Stimulated activated effector memory CD8-positive, alpha-beta T cell treated with anti-CD3 and anti-CD28 coated beads, Interleukin-12 subunit alpha, Interleukin-12 subunit beta, amount 100 ng/mL, for 72 hours (primary cell): ENCODE results near the gene PHLDA2.
"Not testable (repeated sequence)": the region's sequence is repeated elsewhere in the genome, so short reads cannot be mapped to it uniquely, and the experiment has no call there.

Source experiments
- ATAC-seq: fragments of 150-1000 bp; cut with Tn5 transposase; 2 replicates; pipeline ENCODE4 v1.10.0; 2021
- DNase-seq, 2 donors: peaks; one replicate each; pipeline ENCODE4 v3.0.0; 2021 to 2022; ENCODE audit warnings: low spot score in 2 of 2
- H3K27ac Mint-ChIP-seq: one replicate; pipeline ENCODE4 v1.8.0; 2022; ENCODE audit warnings: mild to moderate bottlenecking, mixed read lengths
- H3K36me3 Mint-ChIP-seq: one replicate; pipeline ENCODE4 v1.8.0; 2022; ENCODE audit warnings: mild to moderate bottlenecking, mixed read lengths
- H3K4me1 Mint-ChIP-seq: one replicate; pipeline ENCODE4 v1.8.0; 2022; ENCODE audit warnings: mixed read lengths
- H3K4me3 Mint-ChIP-seq: one replicate; pipeline ENCODE4 v1.8.0; 2022; ENCODE audit warnings: mild to moderate bottlenecking, mixed read lengths
- H3K9me3 Mint-ChIP-seq: one replicate; pipeline ENCODE4 v1.8.0; 2022; ENCODE audit warnings: mixed read lengths

The PHLDA2 gene

GRCh38 chr11:2938458-2939418 is 9.5 kb upstream of the PHLDA2 start:
- DNase-seq, ATAC-seq, H3K4me3 Mint-ChIP-seq: not testable (repeated sequence)
- H3K27ac Mint-ChIP-seq = peak overlapping the region; percentile 86
- peaks cover 10% of the 10 kb centered on the region for H3K4me1 Mint-ChIP-seq
- H3K36me3 Mint-ChIP-seq = peaks cover 47% of the 10 kb centered on the region
- peaks cover 12% of the 10 kb centered on the region for H3K9me3 Mint-ChIP-seq

DNA sequence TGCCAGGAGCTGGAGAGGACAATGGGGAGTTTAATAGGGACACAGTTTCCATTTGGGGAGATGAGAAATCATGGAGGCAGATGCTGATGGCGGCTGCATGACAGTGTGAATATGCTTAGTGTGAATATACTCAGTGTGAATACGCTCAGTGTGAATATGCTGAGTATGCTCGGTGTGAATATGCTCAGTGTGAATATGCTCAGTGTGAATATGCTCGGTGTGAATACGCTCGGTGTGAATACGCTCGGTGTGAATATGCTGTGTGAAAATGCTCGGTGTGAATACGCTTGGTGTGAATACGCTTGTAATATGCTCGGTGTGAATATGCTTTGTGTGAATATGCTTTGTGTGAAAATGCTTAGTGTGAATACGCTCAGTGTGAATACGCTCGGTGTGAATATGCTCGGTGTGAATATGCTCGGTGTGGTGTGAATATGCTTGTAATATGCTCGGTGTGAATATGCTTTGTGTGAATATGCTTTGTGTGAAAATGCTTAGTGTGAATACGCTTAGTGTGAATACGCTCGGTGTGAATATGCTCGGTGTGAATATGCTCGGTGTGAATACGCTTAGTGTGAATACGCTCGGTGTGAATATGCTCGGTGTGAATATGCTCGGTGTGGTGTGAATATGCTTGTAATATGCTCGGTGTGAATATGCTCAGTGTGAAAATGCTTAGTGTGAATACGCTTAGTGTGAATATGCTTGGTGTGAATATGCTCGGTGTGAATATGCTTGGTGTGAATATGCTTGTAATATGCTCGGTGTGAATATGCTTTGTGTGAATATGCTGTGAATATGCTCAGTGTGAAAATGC is 8.6 kb upstream of the PHLDA2 start:
- DNase-seq = not testable (repeated sequence)

GRCh38 chr11:2934611-2935239 is 5.5 kb upstream of the PHLDA2 start:
- peaks cover 28% of the 10 kb centered on the region for H3K4me1 Mint-ChIP-seq
- peaks cover 40% of the 10 kb centered on the region for H3K36me3 Mint-ChIP-seq
- H3K27ac Mint-ChIP-seq = no peak overlapping the region
- ATAC-seq (no peak), DNase-seq (no peak)
- H3K9me3 Mint-ChIP-seq = peaks cover 12% of the 10 kb centered on the region
- no peak overlapping the region for H3K4me3 Mint-ChIP-seq

More for the DNA sequence above, 8.6 kb upstream of the PHLDA2 start:
- Mint-ChIP-seq H3K36me3 (peaks cover 43% of the 10 kb centered on the region), H3K4me1 (peaks cover 11% of the 10 kb centered on the region), H3K27ac (peak overlapping the region; percentile 86), H3K9me3 (peaks cover 12% of the 10 kb centered on the region)
- H3K4me3 Mint-ChIP-seq, ATAC-seq: not testable (repeated sequence)

DNA sequence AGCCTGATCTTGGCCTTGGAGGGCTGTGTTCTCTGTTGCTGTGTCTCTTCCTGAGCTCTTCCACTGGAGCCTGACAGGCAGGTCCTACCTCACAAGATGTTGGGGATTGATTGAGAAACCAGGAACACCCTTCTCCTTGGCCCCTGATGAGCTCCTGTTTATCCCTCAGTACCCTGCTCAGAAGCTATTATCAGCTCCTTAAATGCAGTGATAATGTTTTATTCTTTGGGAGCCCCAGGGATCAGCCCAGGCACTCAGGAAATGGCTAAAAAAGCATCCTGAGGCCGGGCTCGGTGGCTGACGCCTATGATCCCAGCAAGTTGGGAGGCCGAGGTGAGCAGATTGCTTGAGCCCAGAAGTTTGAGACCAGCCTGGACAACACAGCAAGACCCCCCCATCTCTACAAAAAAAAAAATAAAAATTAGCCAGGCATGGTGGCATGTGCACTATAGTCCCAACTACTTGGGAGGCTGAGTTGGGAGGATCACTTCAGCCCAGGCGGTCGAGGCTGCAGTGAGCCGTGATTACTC is 4.9 kb upstream of the PHLDA2 start:
- Mint-ChIP-seq H3K4me1 (peaks cover 29% of the 10 kb centered on the region), H3K27ac (peak overlapping the region; percentile 79), H3K9me3 (peaks cover 12% of the 10 kb centered on the region), H3K36me3 (peaks cover 37% of the 10 kb centered on the region), H3K4me3 (no peak overlapping the region)
- ATAC-seq (no peak), DNase-seq (no peak)

DNA sequence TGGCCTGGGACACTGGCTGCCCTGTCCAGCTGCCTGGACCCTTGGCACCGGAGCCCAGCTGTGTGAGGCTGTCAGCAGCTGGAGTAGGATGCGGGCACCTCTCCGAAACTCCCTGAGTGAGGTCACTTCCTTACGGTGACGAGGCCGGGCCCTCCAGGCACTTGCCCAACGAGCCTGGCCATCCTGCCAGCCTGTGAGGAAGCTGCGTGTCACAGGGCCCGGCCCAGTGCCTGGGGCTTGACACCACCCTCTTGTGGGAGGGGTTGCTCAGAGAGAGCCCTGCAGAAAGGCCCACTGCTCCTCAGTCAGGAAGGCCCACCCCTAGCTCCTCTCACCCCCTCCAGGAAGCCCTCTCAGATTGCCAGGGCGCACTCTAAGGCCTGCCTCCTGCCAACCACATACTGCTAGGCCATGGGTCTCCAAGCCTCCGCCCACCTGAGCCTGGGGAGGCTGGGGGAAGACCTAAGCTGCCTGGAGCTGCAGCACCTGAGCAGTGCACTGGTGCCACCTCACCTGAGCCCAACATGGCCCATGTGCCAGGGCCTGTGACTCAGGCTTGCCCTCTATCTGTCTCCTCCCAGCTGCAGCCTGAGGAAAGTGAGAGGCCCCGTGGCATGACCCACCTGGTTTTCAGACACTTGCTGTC is 4.3 kb upstream of the PHLDA2 start:
- DNase-seq (peak in 1 of 2 donors; percentile 51), ATAC-seq (peak; percentile 81)
- Mint-ChIP-seq H3K4me3 (peak overlapping the region; percentile 31), H3K36me3 (peaks cover 31% of the 10 kb centered on the region), H3K27ac (peak overlapping the region; percentile 79), H3K4me1 (peaks cover 29% of the 10 kb centered on the region), H3K9me3 (peaks cover 7% of the 10 kb centered on the region)

- Mint-ChIP-seq H3K36me3 (peaks cover 31% of the 10 kb centered on the region), H3K4me1 (peaks cover 35% of the 10 kb centered on the region), H3K27ac (peak overlapping the region; percentile 79), H3K4me3 (peak overlapping the region; percentile 31), H3K9me3 (peaks cover 6% of the 10 kb centered on the region)
- DNase-seq (no peak), ATAC-seq (peak; percentile 22)
Observed at GRCh38 chr11:2932850-2933251, 3.6 kb upstream of the PHLDA2 start.

DNA sequence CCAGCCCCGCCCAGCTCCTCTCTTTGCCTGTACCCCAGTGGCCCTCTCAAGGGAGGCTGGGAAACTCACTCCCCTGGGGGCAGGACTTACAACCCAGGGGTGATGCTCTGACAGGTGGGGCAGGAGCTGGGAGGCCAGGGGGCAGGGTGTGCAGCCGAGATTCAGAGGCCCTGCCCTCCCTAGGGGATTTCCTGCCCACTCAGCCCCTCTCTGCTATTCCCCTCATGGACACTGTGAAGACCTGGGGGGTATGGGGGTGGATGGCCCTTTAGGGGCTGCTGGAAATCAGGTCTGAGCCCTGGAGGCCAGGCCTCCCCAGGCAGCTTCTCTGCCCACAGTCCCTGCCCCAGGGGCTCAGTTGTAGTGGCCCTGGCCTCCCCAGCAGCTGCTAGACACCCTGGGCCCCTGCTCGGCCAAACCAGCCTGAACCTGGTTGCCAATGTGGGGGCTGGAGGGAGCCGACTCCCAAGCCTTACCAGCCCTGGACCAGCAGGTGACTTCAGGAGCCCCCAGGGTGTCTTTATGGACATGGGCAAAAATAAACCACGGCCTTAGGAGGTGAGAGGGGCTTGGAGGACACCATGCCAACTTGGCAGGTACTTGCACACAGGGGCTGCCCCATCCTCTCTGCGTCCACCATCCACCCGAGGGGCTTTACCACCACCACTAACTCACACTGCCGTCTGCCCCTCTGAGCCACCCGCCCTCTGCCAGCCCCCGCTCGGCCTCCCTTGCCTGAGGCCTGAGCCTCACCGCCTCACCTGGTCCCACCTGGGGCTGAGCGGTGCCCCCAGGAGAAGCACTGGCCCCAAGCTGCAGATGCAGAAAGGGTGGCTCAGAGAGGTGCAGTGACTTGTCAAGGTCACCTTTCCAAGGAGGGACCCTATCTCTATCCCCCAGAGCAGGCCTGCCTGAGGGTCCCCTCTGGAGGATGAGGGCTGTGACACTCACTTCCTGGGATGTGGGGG is 2.8 kb upstream of the PHLDA2 start:
- no peak for DNase-seq
- no peak overlapping the region for H3K4me3 Mint-ChIP-seq
- peak overlapping the region; percentile 79 for H3K27ac Mint-ChIP-seq
- H3K36me3 Mint-ChIP-seq = peaks cover 28% of the 10 kb centered on the region
- peaks cover 41% of the 10 kb centered on the region for H3K4me1 Mint-ChIP-seq
- no peak for ATAC-seq
- no peaks in the 10 kb centered on the region for H3K9me3 Mint-ChIP-seq

GRCh38 chr11:2931420-2931746 is 2.2 kb upstream of the PHLDA2 start:
- H3K4me1 Mint-ChIP-seq = peaks cover 41% of the 10 kb centered on the region
- no peak overlapping the region for H3K27ac Mint-ChIP-seq
- no peaks in the 10 kb centered on the region for H3K9me3 Mint-ChIP-seq
- peaks cover 27% of the 10 kb centered on the region for H3K36me3 Mint-ChIP-seq
- no peak overlapping the region for H3K4me3 Mint-ChIP-seq
- DNase-seq = no peak
- ATAC-seq = no peak

GRCh38 chr11:2930704-2931419 is 1.6 kb upstream of the PHLDA2 start:
- peaks cover 41% of the 10 kb centered on the region for H3K4me1 Mint-ChIP-seq
- DNase-seq = peak; percentile 30 to 78
- peak overlapping the region; percentile 91 for H3K27ac Mint-ChIP-seq
- H3K36me3 Mint-ChIP-seq = peaks cover 27% of the 10 kb centered on the region
- no peaks in the 10 kb centered on the region for H3K9me3 Mint-ChIP-seq
- H3K4me3 Mint-ChIP-seq = peak overlapping the region; percentile 82
- ATAC-seq = peak; percentile 8

GRCh38 chr11:2929950-2930703 is 907 bp upstream of the PHLDA2 start:
- Mint-ChIP-seq H3K36me3 (peaks cover 27% of the 10 kb centered on the region), H3K27ac (peak overlapping the region; percentile 91), H3K9me3 (no peaks in the 10 kb centered on the region), H3K4me1 (peaks cover 41% of the 10 kb centered on the region), H3K4me3 (peak overlapping the region; percentile 82)
- ATAC-seq (peak; percentile 43), DNase-seq (peak; percentile 36 to 78)

- ATAC-seq = peak; percentile 59
- DNase-seq = peak; percentile 65 to 73
- H3K9me3 Mint-ChIP-seq = no peaks in the 10 kb centered on the region
Observed at GRCh38 chr11:2929531-2929949, 320 bp upstream of the PHLDA2 start.

DNA sequence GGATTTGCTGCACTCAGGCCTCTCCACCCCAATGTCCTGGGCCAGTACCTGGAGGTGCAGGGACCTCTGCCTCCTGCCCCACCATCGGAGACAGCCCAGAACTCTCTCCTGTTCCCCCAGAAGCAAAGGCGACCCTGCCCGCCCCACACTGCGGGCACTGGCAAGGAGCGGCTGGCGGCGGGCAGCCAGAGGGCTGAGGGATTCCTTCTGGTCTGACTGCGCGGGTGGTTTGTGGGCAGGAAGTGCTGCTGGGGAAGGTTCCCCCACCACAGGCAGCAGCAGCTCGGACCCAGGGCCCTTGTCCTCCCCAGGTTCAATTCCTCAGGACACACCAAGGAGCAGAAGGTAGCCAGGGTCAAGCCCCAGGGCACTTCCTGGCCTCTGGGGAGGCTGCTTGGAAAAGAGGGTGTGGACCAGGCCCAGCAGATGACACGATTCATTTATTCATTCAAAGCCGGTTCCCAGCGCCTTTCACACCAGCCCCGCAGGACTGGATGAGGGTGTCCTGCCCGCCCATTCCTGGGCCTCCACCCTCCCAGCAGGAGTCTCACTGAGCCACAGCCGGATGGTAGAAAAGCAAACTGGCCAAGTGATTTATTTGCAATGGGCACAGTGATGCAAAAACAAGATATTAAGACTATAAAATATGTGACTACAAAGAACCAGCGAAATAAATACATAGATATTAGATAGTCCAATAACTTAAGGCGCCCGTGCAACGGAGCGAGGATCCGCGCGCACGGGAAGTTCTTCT is 1.2 kb downstream of the PHLDA2 start:
- H3K36me3 Mint-ChIP-seq = peaks cover 22% of the 10 kb centered on the region
- peak overlapping the region; percentile 82 for H3K4me3 Mint-ChIP-seq
- no peaks in the 10 kb centered on the region for H3K9me3 Mint-ChIP-seq
- no peak for ATAC-seq
- no peak for DNase-seq
- H3K27ac Mint-ChIP-seq = peak overlapping the region; percentile 37
- H3K4me1 Mint-ChIP-seq = peaks cover 30% of the 10 kb centered on the region

More at GRCh38 chr11:2929531-2929949, 320 bp upstream of the PHLDA2 start:
- H3K4me3 Mint-ChIP-seq = peak overlapping the region; percentile 82
- H3K27ac Mint-ChIP-seq = peak overlapping the region; percentile 91
- peaks cover 41% of the 10 kb centered on the region for H3K4me1 Mint-ChIP-seq
- H3K36me3 Mint-ChIP-seq = peaks cover 27% of the 10 kb centered on the region
